Fibroblast of villous mesenchyme (primary cell): Measurements from ENCODE around the gene ASTN2. TPM values are rescaled to one million over a fixed set of nuclear protein-coding genes. Genes with fewer than 3 reads are reported as not detected.
"Not testable (repeated sequence)": the region's sequence is repeated elsewhere in the genome, so short reads cannot be mapped to it uniquely, and the experiment has no call there.

Experiments
- DNase-seq: peaks from one replicate; pipeline ENCODE4 v3.0.0-alpha.2; 2010; ENCODE audit warnings: low read depth
- H3K4me3 ChIP-seq: 2 replicates; pipeline ENCODE4 v1.5.1; 2011; ENCODE audit warnings: low read depth, mild to moderate bottlenecking, low read length
- CTCF ChIP-seq: IDR thresholded peaks from 2 replicates; pipeline ENCODE4 v1.5.1; 2012; ENCODE audit warnings: low read depth, mild to moderate bottlenecking, low read length; ENCODE audit not compliant: insufficient read depth
- total RNA-seq: library from RNA; depleted of rRNA; stranded (reverse); fragments of >200 nt; gene quantifications from 2 replicates; pipeline ENCODE4 v1.2.3, GENCODE V29; 2012

The ASTN2 gene
- total RNA-seq, 1 donor = 5.6 TPM

- no peak overlapping the region for H3K4me3 ChIP-seq
- no peak for TF ChIP-seq CTCF
- no peak for DNase-seq
Observed at GRCh38 chr9:116895961-116896360, 518.9 kb downstream of the ASTN2 start.

GRCh38 chr9:116891424-116891823 lies 523.4 kb downstream of the ASTN2 start:
- TF ChIP-seq CTCF = no peak
- H3K4me3 ChIP-seq = no peak overlapping the region
- no peak for DNase-seq

- DNase-seq, H3K4me3 ChIP-seq: not testable (repeated sequence)
Observed at GRCh38 chr9:116888476-116888875, 526.4 kb downstream of the ASTN2 start.

GRCh38 chr9:116888066-116888465 lies 526.8 kb downstream of the ASTN2 start:
- no peak for DNase-seq
- no peak for TF ChIP-seq CTCF
- H3K4me3 ChIP-seq = no peak overlapping the region

GRCh38 chr9:116883676-116884075 lies 531.2 kb downstream of the ASTN2 start:
- DNase-seq = no peak
- TF ChIP-seq CTCF = no peak
- no peak overlapping the region for H3K4me3 ChIP-seq

- TF ChIP-seq CTCF = no peak
- DNase-seq = no peak
- H3K4me3 ChIP-seq = no peak overlapping the region
Observed at GRCh38 chr9:116877072-116877471, 537.8 kb downstream of the ASTN2 start.

- no peak overlapping the region for H3K4me3 ChIP-seq
- no peak for TF ChIP-seq CTCF
- no peak for DNase-seq
Observed at GRCh38 chr9:116875576-116875975, 539.3 kb downstream of the ASTN2 start.
